Panc1 (cell line): ENCODE results near the gene IGFLR1.

ENCODE experiments used
- POLR2AphosphoS5 ChIP-seq: IDR thresholded peaks from 2 replicates; pipeline ENCODE4 v1.6.1; 2012; ENCODE audit warnings: mild to moderate bottlenecking, low read depth, low read length, moderate library complexity
- SIN3A ChIP-seq: IDR thresholded peaks from 2 replicates; pipeline ENCODE4 v1.6.1; 2012; ENCODE audit warnings: low read depth, mild to moderate bottlenecking, low read length, moderate library complexity, borderline replicate concordance; ENCODE audit not compliant: insufficient read depth
- TCF7L2 ChIP-seq: IDR thresholded peaks from 2 replicates; pipeline ENCODE4 v1.6.1; 2011; ENCODE audit warnings: mild to moderate bottlenecking, low read depth, low read length, inconsistent platforms
- TF ChIP-seq, protein P1 (sequence below): fragments of 450-650 bp; IDR thresholded peaks from 2 replicates; pipeline ENCODE4 v1.5.1; 2017; ENCODE audit warnings: mild to moderate bottlenecking
- TF ChIP-seq, protein P2 (sequence below), 2 experiments: IDR thresholded peaks; 2 replicates each; pipeline ENCODE4 v1.6.1; 2011 to 2012; ENCODE audit warnings: low read depth in 2 of 2, control low read depth in 1 of 2, low read length in 1 of 2, mild to moderate bottlenecking in 1 of 2, moderate library complexity in 1 of 2; ENCODE audit not compliant: insufficient read depth in 1 of 2

DNA sequence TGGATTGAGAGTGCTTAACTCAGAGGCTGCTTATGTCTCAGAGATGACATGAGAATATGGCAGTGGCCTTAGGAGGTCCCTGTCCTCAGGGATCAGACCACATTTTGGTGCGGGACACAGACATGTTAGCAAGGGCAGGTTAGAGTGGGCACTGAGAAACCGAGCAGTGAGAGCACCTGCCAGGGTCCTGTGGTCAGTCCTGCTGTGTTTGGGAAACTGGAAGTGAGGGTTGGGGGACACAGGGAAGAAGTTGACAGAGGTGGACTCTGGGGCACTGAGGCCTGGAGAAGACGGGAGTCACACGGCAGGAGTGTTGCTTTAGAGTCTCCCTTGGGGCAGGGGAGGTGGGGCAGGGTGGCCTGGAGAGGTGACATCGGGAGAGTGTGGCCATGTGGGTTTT is 7.4 kb downstream of the IGFLR1 start:
- TF ChIP-seq, protein P1, sequence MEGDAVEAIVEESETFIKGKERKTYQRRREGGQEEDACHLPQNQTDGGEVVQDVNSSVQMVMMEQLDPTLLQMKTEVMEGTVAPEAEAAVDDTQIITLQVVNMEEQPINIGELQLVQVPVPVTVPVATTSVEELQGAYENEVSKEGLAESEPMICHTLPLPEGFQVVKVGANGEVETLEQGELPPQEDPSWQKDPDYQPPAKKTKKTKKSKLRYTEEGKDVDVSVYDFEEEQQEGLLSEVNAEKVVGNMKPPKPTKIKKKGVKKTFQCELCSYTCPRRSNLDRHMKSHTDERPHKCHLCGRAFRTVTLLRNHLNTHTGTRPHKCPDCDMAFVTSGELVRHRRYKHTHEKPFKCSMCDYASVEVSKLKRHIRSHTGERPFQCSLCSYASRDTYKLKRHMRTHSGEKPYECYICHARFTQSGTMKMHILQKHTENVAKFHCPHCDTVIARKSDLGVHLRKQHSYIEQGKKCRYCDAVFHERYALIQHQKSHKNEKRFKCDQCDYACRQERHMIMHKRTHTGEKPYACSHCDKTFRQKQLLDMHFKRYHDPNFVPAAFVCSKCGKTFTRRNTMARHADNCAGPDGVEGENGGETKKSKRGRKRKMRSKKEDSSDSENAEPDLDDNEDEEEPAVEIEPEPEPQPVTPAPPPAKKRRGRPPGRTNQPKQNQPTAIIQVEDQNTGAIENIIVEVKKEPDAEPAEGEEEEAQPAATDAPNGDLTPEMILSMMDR: no peak
- TF ChIP-seq POLR2AphosphoS5 (no peak), SIN3A (no peak), TCF7L2 (no peak)
- TF ChIP-seq, protein P2, sequence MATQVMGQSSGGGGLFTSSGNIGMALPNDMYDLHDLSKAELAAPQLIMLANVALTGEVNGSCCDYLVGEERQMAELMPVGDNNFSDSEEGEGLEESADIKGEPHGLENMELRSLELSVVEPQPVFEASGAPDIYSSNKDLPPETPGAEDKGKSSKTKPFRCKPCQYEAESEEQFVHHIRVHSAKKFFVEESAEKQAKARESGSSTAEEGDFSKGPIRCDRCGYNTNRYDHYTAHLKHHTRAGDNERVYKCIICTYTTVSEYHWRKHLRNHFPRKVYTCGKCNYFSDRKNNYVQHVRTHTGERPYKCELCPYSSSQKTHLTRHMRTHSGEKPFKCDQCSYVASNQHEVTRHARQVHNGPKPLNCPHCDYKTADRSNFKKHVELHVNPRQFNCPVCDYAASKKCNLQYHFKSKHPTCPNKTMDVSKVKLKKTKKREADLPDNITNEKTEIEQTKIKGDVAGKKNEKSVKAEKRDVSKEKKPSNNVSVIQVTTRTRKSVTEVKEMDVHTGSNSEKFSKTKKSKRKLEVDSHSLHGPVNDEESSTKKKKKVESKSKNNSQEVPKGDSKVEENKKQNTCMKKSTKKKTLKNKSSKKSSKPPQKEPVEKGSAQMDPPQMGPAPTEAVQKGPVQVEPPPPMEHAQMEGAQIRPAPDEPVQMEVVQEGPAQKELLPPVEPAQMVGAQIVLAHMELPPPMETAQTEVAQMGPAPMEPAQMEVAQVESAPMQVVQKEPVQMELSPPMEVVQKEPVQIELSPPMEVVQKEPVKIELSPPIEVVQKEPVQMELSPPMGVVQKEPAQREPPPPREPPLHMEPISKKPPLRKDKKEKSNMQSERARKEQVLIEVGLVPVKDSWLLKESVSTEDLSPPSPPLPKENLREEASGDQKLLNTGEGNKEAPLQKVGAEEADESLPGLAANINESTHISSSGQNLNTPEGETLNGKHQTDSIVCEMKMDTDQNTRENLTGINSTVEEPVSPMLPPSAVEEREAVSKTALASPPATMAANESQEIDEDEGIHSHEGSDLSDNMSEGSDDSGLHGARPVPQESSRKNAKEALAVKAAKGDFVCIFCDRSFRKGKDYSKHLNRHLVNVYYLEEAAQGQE (IDR thresholded peaks at IDR 0.05; ENCODE audit: insufficient read depth in 1 of 2, low read depth in 2 of 2, low read length in 1 of 2): no peak
